Cerebellar nuclear complex (tissue), 1 donor: ENCODE data around the gene SYTL5.

Experiments used
- DNase-seq, 2 experiments: peaks; one replicate each; lab custom pipeline; 2025; lab: John Stamatoyannopoulos, UW

The SYTL5 gene

GRCh38 chrX:38138900-38139299 lies 132.5 kb downstream of the SYTL5 start:
- no peak for DNase-seq

GRCh38 chrX:38142610-38143009 lies 136.3 kb downstream of the SYTL5 start:
- no peak for DNase-seq

- no peak for DNase-seq
These were observed 142.7 kb downstream of the SYTL5 start for GRCh38 chrX:38149016-38149415.

GRCh38 chrX:38150993-38151392 lies 144.6 kb downstream of the SYTL5 start:
- no peak for DNase-seq

- no peak for DNase-seq
These were observed 145.1 kb downstream of the SYTL5 start for GRCh38 chrX:38151441-38151840.

GRCh38 chrX:38154340-38154739 lies 148.0 kb downstream of the SYTL5 start:
- DNase-seq: no peak

- no peak for DNase-seq
These were observed 148.5 kb downstream of the SYTL5 start for GRCh38 chrX:38154818-38155217.

- DNase-seq: no peak
These were observed 150.5 kb downstream of the SYTL5 start for GRCh38 chrX:38156838-38157237.

GRCh38 chrX:38163193-38163592 lies 156.8 kb downstream of the SYTL5 start:
- DNase-seq: no peak

GRCh38 chrX:38165023-38165422 lies 158.7 kb downstream of the SYTL5 start:
- DNase-seq: no peak

- DNase-seq: no peak
These were observed 160.2 kb downstream of the SYTL5 start for GRCh38 chrX:38166478-38167083.

- DNase-seq: no peak
These were observed 164.2 kb downstream of the SYTL5 start for GRCh38 chrX:38170556-38170955.

- no peak for DNase-seq
These were observed 166.2 kb downstream of the SYTL5 start for GRCh38 chrX:38172596-38172995.

GRCh38 chrX:38175139-38175538 lies 168.8 kb downstream of the SYTL5 start:
- DNase-seq: no peak

GRCh38 chrX:38178396-38178795 lies 172.0 kb downstream of the SYTL5 start:
- DNase-seq: no peak
